HEK293 (cell line): Measurements from ENCODE around the gene GATA3.

ENCODE experiments used
- ATF2 ChIP-seq: fragments of 450-650 bp; formaldehyde crosslinking; IDR thresholded peaks from 2 replicates; pipeline ENCODE4 v1.5.1; 2016; ENCODE audit warnings: missing biosample characterization, missing genetic modification characterization, low read depth
- FEZF1 ChIP-seq: fragments of 450-650 bp; formaldehyde crosslinking; IDR thresholded peaks from 2 replicates; pipeline ENCODE4 v1.5.1; 2016; ENCODE audit warnings: missing biosample characterization, missing genetic modification characterization
- IKZF3 ChIP-seq: fragments of 450-650 bp; IDR thresholded peaks from 2 replicates; pipeline ENCODE4 v1.5.0; 2018; ENCODE audit warnings: missing biosample characterization, mild to moderate bottlenecking, missing genetic modification characterization, moderate library complexity
- KLF9 ChIP-seq: fragments of 450-650 bp; formaldehyde crosslinking; IDR thresholded peaks from 2 replicates; pipeline ENCODE4 v1.5.1; 2016; ENCODE audit warnings: missing biosample characterization, missing genetic modification characterization, low read depth
- MZF1 ChIP-seq: fragments of 450-650 bp; formaldehyde crosslinking; IDR thresholded peaks from 2 replicates; pipeline ENCODE4 v1.5.1; 2017; ENCODE audit warnings: missing biosample characterization, missing genetic modification characterization, borderline replicate concordance
- PBX3 ChIP-seq: sonication (generic); formaldehyde crosslinking; IDR thresholded peaks from 2 replicates; pipeline ENCODE4 v1.8.1; 2022; ENCODE audit warnings: mild to moderate bottlenecking, moderate library complexity, missing genetic modification reagents
- REPIN1 ChIP-seq: fragments of 450-650 bp; formaldehyde crosslinking; IDR thresholded peaks from 2 replicates; pipeline ENCODE4 v1.5.1; 2017; ENCODE audit warnings: missing biosample characterization, missing genetic modification characterization, low read depth
- SCRT2 ChIP-seq: fragments of 450-650 bp; formaldehyde crosslinking; IDR thresholded peaks from 2 replicates; pipeline ENCODE4 v1.5.1; 2016; ENCODE audit warnings: missing biosample characterization, missing genetic modification characterization
- ZBTB48 ChIP-seq: fragments of 450-650 bp; formaldehyde crosslinking; IDR thresholded peaks from 2 replicates; pipeline ENCODE4 v1.5.1; 2016; ENCODE audit warnings: missing biosample characterization, missing genetic modification characterization
- ZBTB8A ChIP-seq: fragments of 450-650 bp; formaldehyde crosslinking; IDR thresholded peaks from 2 replicates; pipeline ENCODE4 v1.5.1; 2016; ENCODE audit warnings: missing biosample characterization, missing genetic modification characterization
- ZFP41 ChIP-seq: fragments of 450-650 bp; formaldehyde crosslinking; IDR thresholded peaks from 2 replicates; pipeline ENCODE4 v1.5.1; 2016; ENCODE audit warnings: missing biosample characterization, missing genetic modification characterization, borderline replicate concordance
- ZNF140 ChIP-seq: fragments of 450-650 bp; formaldehyde crosslinking; IDR thresholded peaks from 2 replicates; pipeline ENCODE4 v1.5.1; 2016; ENCODE audit warnings: missing biosample characterization, missing genetic modification characterization
- ZNF155 ChIP-seq: fragments of 450-650 bp; formaldehyde crosslinking; IDR thresholded peaks from 2 replicates; pipeline ENCODE4 v1.5.1; 2016; ENCODE audit warnings: missing biosample characterization, missing genetic modification characterization
- ZNF2 ChIP-seq: fragments of 450-650 bp; formaldehyde crosslinking; IDR thresholded peaks from 2 replicates; pipeline ENCODE4 v1.5.1; 2016; ENCODE audit warnings: missing biosample characterization, missing genetic modification characterization
- ZNF248 ChIP-seq: fragments of 450-650 bp; formaldehyde crosslinking; IDR thresholded peaks from 2 replicates; pipeline ENCODE4 v1.5.1; 2017; ENCODE audit warnings: missing biosample characterization, missing genetic modification characterization
- ZNF280D ChIP-seq: fragments of 450-650 bp; formaldehyde crosslinking; IDR thresholded peaks from 2 replicates; pipeline ENCODE4 v1.5.1; 2016; ENCODE audit warnings: missing biosample characterization, missing genetic modification characterization
- ZNF544 ChIP-seq: fragments of 450-650 bp; formaldehyde crosslinking; IDR thresholded peaks from 2 replicates; pipeline ENCODE4 v1.5.0; 2017; ENCODE audit warnings: missing biosample characterization, missing genetic modification characterization
- ZNF626 ChIP-seq: fragments of 450-650 bp; sonication (Bioruptor Pico); formaldehyde crosslinking; IDR thresholded peaks from 2 replicates; pipeline ENCODE4 v1.5.1; 2018; ENCODE audit warnings: missing biosample characterization, missing genetic modification characterization, inconsistent platforms
- ZNF785 ChIP-seq: fragments of 450-650 bp; formaldehyde crosslinking; IDR thresholded peaks from 2 replicates; pipeline ENCODE4 v1.5.1; 2016; ENCODE audit warnings: missing biosample characterization, missing genetic modification characterization
- TF ChIP-seq, protein P1 (sequence below): fragments of 450-650 bp; IDR thresholded peaks from 2 replicates; pipeline ENCODE4 v1.5.1; 2018; ENCODE audit warnings: missing biosample characterization, missing genetic modification characterization
- TF ChIP-seq, protein P2 (sequence below): fragments of 450-650 bp; formaldehyde crosslinking; IDR thresholded peaks from 2 replicates; pipeline ENCODE4 v1.5.1; 2016; ENCODE audit warnings: missing biosample characterization, missing genetic modification characterization
- TF ChIP-seq, protein P3 (sequence below): fragments of 450-650 bp; formaldehyde crosslinking; IDR thresholded peaks from 2 replicates; pipeline ENCODE4 v1.5.1; 2016; ENCODE audit warnings: missing biosample characterization, missing genetic modification characterization
- TF ChIP-seq, protein P4 (sequence below): fragments of 450-650 bp; formaldehyde crosslinking; IDR thresholded peaks from 2 replicates; pipeline ENCODE4 v1.5.1; 2016; ENCODE audit warnings: missing biosample characterization, missing genetic modification characterization

The GATA3 gene

DNA sequence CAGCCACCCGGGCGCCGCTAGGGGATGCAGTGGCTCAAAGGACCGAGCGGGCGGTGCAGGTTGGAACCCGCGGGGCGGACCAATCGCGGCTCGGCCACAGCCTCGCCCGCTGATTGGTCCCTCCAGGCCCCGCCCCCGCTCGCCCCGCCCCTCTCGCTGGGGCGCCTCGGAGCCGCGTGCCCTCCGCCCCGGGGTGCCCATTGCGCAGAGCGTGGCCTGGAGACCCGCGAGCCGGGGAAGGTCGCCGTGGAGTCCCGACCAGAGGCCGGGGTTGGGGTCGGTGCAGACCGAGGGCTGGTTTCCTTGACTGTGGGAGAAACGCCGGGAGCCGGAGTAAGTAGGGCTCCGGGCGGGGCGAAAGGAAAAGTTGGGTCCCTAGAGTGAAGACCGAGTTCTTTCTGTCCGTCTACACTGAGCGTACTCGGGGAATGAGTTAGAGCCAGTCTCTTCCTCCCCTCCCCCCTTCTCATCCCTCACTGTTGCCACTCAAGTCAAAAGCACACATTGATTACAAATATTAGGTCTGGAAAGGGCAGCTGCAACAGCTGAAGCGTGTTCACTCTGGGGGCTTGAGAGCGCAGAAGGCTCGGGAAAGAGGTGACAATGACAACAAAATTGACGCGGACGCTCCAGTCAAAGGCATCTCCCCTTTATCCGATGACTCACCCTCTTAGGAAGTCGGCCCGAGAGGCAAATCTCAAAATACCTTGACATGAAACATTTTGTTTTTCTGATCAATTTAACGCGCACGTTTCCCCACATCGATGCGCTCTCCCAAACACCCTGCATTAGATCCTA, 843 bp upstream of the GATA3 start (continued):
- no peak for TF ChIP-seq ZNF155 (tag by site-specific recombination)
- TF ChIP-seq MZF1 = peak; percentile 77
- TF ChIP-seq, protein P1, sequence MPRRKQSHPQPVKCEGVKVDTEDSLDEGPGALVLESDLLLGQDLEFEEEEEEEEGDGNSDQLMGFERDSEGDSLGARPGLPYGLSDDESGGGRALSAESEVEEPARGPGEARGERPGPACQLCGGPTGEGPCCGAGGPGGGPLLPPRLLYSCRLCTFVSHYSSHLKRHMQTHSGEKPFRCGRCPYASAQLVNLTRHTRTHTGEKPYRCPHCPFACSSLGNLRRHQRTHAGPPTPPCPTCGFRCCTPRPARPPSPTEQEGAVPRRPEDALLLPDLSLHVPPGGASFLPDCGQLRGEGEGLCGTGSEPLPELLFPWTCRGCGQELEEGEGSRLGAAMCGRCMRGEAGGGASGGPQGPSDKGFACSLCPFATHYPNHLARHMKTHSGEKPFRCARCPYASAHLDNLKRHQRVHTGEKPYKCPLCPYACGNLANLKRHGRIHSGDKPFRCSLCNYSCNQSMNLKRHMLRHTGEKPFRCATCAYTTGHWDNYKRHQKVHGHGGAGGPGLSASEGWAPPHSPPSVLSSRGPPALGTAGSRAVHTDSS (tag by site-specific recombination) = 0 out of 2 replicates have a peak, but pooled peaks have one; percentile 24
- TF ChIP-seq SCRT2 (tag by site-specific recombination) = peak; percentile 44; the same call in 1 of the 2 replicates
- no peak for TF ChIP-seq ZNF280D (tag by site-specific recombination)
- TF ChIP-seq, protein P2, sequence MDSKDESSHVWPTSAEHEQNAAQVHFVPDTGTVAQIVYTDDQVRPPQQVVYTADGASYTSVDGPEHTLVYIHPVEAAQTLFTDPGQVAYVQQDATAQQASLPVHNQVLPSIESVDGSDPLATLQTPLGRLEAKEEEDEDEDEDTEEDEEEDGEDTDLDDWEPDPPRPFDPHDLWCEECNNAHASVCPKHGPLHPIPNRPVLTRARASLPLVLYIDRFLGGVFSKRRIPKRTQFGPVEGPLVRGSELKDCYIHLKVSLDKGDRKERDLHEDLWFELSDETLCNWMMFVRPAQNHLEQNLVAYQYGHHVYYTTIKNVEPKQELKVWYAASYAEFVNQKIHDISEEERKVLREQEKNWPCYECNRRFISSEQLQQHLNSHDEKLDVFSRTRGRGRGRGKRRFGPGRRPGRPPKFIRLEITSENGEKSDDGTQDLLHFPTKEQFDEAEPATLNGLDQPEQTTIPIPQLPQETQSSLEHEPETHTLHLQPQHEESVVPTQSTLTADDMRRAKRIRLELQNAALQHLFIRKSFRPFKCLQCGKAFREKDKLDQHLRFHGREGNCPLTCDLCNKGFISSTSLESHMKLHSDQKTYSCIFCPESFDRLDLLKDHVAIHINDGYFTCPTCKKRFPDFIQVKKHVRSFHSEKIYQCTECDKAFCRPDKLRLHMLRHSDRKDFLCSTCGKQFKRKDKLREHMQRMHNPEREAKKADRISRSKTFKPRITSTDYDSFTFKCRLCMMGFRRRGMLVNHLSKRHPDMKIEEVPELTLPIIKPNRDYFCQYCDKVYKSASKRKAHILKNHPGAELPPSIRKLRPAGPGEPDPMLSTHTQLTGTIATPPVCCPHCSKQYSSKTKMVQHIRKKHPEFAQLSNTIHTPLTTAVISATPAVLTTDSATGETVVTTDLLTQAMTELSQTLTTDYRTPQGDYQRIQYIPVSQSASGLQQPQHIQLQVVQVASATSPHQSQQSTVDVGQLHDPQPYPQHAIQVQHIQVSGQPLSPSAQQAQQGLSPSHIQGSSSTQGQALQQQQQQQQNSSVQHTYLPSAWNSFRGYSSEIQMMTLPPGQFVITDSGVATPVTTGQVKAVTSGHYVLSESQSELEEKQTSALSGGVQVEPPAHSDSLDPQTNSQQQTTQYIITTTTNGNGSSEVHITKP (tag by site-specific recombination) = peak; percentile 81
- peak; percentile 65; the same call in 1 of the 2 replicates for TF ChIP-seq ZNF2 (tag by site-specific recombination)
- TF ChIP-seq PBX3 = no peak
- TF ChIP-seq, protein P3, sequence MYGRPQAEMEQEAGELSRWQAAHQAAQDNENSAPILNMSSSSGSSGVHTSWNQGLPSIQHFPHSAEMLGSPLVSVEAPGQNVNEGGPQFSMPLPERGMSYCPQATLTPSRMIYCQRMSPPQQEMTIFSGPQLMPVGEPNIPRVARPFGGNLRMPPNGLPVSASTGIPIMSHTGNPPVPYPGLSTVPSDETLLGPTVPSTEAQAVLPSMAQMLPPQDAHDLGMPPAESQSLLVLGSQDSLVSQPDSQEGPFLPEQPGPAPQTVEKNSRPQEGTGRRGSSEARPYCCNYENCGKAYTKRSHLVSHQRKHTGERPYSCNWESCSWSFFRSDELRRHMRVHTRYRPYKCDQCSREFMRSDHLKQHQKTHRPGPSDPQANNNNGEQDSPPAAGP (tag by site-specific recombination) = no peak; the same call in 1 of the 2 replicates
- TF ChIP-seq ATF2 (tag by site-specific recombination) = no peak
- TF ChIP-seq KLF9 (tag by site-specific recombination) = peak; percentile 37
- peak; percentile 5; the same call in 1 of the 2 replicates for TF ChIP-seq IKZF3
- TF ChIP-seq ZBTB8A (tag by site-specific recombination) = peak; percentile 69
- TF ChIP-seq ZFP41 (tag by site-specific recombination) = no peak
- TF ChIP-seq REPIN1 (tag by site-specific recombination) = no peak
- TF ChIP-seq ZNF140 (tag by site-specific recombination) = no peak
- TF ChIP-seq ZNF626 (tag by site-specific recombination) = no peak
- TF ChIP-seq ZNF248 = no peak
- TF ChIP-seq ZNF544 (tag by site-specific recombination) = no peak
- TF ChIP-seq, protein P4, sequence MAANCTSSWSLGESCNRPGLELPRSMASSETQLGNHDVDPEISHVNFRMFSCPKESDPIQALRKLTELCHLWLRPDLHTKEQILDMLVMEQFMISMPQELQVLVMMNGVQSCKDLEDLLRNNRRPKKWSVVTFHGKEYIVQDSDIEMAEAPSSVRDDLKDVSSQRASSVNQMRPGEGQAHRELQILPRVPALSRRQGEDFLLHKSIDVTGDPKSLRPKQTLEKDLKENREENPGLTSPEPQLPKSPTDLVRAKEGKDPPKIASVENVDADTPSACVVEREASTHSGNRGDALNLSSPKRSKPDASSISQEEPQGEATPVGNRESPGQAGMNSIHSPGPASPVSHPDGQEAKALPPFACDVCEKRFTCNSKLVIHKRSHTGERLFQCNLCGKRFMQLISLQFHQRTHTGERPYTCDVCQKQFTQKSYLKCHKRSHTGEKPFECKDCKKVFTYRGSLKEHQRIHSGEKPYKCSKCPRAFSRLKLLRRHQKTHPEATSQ (tag by site-specific recombination) = peak; percentile 39; the same call in 1 of the 2 replicates
- peak; percentile 82 for TF ChIP-seq ZBTB48 (tag by site-specific recombination)
- no peak for TF ChIP-seq ZNF785
- peak; percentile 20; the same call in 1 of the 2 replicates for TF ChIP-seq FEZF1 (tag by site-specific recombination)
